Heart left ventricle (tissue), 13 donors: ENCODE measurements around the gene SLC4A1AP.

Experiments used
- POLR2A ChIP-seq, 2 donors: fragments of 450-650 bp; IDR thresholded peaks; one replicate each; pipeline ENCODE4 v1.6.1; 2017; ENCODE audit warnings: antibody characterized with exemption in 2 of 2, mild to moderate bottlenecking in 2 of 2, moderate library complexity in 2 of 2
- TF ChIP-seq, protein P1 (sequence below), 12 donors: fragments of 200-600 bp; sonication (generic) in 4 of 12; IDR thresholded peaks; one replicate each; pipeline versions ENCODE4 v1.5.0 to v1.8.0; 2018 to 2022; ENCODE audit warnings: antibody characterized with exemption in 12 of 12, mild to moderate bottlenecking in 5 of 12
- donor health status: ischemic (EF 13 %, LVEDD 7.1; RV severe dilation, severe dysfunction).
- donor health status: DM: no; HTN: yes; CAD: no.
- donor health status: DM: no; HTN: no; CAD: no.
- donor health status: ischemic (EF 25% LVEDD 6.9; RV normal size, moderate dysfunction).
- donor health status: ischemic (EF 25% LVEDD 5.7; RV mildly dilated, moderate dysfunction).
- donor health status: ischemic (EF 35%, LVEDD 5.7; RV mildly dilated, moderate dysfunction).
- donor health status: nonischemic (EF 11% LVEDD 7.7; RV severe dilation, severe dysfunction).
- donor health status: DM: yes; HTN: yes; CAD: no.
- donor health status: PGD.
- donor health status: ischemic (EF 29% LVEDD 5.4; RV normal size, mild dysfunction).
- donor health status: nonischemic (EF 23%, LVEDD 6.1; RV moderate dilation, normal function).

GRCh38 chr2:27713201-27713600 lies 49.5 kb downstream of the SLC4A1AP start:
- TF ChIP-seq, protein P1, sequence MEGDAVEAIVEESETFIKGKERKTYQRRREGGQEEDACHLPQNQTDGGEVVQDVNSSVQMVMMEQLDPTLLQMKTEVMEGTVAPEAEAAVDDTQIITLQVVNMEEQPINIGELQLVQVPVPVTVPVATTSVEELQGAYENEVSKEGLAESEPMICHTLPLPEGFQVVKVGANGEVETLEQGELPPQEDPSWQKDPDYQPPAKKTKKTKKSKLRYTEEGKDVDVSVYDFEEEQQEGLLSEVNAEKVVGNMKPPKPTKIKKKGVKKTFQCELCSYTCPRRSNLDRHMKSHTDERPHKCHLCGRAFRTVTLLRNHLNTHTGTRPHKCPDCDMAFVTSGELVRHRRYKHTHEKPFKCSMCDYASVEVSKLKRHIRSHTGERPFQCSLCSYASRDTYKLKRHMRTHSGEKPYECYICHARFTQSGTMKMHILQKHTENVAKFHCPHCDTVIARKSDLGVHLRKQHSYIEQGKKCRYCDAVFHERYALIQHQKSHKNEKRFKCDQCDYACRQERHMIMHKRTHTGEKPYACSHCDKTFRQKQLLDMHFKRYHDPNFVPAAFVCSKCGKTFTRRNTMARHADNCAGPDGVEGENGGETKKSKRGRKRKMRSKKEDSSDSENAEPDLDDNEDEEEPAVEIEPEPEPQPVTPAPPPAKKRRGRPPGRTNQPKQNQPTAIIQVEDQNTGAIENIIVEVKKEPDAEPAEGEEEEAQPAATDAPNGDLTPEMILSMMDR (IDR thresholded peaks at IDR 0.05) = no peak
- TF ChIP-seq POLR2A (IDR thresholded peaks at IDR 0.05) = no peak
